HG03520 (cell line): ENCODE data around the gene DSTN.

ENCODE experiments used
- ATAC-seq: cut with Tn5 transposase; IDR thresholded peaks from one replicate; pipeline ENCODE4 v1.9.1; 2021; ENCODE audit warnings: mild to moderate bottlenecking, moderate library complexity; ENCODE audit not compliant: unreplicated experiment

Gene DSTN

DNA sequence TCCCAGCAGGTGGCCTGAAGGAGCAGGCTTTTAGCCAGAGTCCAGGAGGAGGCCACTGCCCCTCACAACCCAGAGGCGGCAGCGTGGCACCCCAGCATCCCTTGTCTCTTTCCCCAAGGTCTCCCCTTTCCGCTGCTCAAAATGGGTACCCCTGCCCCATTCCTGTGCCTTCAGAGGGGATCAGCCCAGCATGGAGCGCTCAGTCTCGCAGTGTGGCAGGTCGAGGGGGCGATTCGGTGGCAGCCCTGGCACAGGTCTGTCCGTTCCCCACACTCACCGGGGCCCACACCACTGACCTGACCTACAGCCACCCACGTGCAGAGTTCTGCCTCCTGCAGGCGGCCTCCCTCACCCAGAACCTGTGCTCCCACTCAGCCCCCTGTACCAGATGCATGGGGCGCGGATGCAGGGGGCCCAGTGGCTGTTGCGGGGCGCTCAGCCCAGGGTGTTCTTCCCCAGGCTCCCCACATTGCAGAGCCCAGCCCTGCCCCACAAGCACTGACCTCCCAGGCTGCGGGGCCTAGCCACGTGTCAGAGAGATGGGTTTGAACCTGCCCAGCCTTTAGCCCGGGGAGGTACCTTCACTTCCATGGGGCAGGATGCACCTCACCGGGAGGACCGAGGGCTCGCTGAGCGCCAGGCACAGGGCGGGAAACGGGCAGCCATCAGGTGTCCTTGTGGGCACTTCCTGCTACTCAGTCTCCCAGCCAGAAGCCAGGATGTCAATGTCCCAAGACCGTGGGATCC, 41.8 kb downstream of the DSTN start:
- ATAC-seq: no peak

DNA sequence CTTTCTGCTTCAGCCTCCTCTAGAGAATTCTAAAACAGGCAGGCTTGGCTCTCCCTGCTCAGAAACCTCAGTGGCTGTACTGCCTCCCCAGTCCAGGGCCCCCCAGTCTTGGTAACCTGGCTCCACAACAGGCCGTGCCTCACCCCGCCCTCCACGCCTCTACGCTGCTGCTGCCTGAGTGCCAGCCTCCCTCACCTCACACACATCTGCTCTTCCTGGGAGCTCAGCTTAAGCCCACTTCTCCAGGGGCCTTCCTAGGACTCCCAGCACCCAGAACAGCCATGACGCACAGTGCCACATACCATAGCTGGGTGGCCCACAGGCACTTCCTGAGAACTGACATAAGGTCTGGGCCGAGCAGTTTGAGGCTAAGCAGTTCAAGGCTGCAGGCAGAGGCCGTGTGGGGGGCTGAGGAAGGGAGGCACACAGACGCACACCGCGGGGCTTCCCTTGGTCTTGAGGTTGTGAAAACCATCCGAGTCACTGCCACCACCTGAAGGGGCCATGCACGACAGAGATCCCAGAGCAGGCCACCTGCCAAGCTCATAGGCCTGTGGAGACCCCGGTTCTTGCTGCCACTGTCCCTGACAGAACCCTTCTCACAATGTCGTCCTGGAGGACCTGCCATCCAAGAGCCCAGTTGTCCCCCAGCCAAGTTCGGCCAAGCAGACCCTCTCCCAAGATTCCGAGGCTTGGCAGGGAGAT, 42.6 kb downstream of the DSTN start:
- ATAC-seq: no peak

DNA sequence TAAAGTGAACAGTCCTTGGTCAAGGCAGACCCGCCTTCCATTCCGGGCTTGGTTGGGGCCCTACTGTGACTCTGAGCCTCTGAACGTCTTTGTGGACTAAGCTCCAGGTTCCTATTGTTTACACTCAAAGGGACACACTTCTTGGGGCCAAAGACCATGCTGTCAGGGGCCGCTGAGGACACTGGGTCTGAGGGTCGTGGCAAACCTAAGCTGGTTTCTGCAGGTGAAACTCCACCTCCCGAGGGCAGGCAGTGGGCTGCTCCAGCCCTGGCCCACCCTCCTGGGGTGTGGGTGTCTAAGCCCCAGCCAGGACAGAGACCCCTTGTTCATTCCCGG, 43.1 kb downstream of the DSTN start:
- ATAC-seq: no peak

DNA sequence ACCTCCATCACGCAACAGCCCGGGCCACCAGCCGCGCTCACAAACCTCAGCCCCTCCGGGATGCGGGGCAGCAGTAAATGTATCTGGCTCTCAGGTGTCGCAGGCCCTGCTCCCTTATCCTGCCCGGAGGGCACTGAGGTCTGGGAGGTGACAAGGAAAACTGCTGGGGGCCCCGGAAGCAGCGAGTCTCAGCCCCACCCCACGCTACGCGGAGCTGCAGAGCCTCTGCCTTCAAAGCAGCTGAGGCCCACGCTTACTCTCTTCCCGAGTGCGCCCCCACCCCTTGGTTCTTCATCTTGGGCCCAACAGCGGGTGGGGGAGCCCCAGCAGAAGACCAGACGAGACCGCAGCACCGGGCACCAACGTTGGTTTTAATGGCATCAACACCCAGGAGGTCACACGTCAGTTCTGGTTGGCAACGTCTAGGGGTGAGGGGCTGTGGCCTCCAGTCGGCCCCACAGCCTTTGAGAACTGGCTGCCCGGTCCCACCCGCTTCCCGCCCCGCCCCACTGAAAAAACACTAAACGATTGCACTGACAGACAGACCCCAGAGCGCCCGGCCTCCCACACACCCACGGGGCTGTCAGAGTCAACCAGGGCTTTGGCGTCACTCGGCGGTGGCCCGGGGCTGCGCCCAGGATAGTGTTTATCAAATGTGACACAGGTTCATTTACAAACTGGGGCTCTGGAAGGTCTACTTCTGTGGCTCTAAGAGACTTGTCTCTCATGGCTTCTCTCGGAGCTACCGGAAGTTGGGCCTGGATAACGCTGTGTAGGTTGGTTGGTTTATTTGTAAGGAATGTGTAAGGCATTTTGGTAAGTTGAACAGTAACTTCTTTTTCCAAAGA, 43.7 kb downstream of the DSTN start:
- no peak for ATAC-seq

DNA sequence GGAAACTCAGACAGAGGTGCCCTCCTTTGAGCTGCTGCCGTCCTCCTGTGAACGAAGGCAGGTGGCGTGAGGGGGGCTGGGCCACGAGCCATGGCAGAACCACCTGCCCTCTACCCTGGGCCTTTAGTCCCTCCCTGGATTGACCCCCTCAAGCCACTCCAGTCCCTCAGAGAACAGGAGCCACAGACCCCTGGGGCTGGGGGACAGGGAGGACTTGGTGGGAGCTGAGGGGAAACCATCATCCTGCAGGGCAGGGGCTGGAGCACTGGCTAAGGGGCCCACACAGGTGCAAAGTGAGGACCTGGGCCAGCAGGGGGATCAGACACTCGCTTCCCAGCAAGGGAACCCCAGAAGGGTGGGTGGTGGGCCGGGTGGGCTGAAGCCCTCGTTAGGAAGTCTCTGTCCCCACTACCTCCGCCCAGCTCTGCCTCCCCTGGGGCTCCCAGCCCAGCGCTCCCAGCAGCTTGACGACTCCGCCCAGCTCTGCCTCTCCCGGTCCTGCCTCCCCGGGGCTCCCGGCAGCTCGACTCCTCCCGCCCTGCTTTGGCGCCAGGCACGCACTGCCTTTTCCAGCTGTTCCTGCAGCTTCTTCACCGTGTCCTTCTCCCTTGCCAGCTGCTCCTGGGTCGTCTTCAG, 44.4 kb downstream of the DSTN start:
- ATAC-seq: no peak

DNA sequence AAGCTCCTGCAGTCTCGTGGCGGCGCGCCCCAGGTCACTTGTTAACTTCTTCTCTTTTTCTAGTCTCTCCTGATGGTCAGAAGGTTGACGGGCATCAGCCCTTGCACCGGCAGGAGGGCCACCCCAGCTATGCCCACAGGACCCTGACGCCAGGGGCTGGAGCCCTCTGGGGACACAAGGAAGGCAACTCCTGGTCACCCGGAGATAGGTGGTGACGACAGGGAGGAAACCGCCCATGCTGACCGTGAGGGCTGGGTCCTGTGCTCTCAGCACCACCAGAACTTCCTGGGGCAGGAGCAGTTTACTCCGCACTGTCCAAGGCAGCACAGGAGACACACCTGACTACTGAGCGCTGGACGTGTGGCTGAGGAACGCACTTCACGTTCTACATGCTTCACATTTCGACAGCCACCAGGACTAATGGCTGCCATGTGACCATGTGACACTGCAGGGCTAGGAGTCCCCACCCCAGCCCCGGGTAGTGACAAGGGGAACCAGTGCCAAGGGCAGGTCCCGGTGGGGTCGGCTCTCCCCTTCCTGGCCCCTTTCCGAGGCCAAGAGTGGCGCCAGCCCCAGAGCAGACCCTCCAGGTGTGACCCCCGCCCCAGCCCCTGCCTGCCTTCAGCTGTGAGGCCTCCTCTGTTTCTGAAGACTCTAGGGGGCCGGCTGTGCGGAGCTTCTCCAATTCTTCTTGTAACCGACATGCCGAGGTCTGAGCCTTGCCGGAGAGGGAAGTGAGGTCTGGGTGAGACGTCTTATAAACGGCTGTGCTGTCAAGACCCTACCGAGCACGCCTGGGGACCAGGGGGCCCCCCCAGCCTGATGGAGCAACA, 45.2 kb downstream of the DSTN start:
- no peak for ATAC-seq

DNA sequence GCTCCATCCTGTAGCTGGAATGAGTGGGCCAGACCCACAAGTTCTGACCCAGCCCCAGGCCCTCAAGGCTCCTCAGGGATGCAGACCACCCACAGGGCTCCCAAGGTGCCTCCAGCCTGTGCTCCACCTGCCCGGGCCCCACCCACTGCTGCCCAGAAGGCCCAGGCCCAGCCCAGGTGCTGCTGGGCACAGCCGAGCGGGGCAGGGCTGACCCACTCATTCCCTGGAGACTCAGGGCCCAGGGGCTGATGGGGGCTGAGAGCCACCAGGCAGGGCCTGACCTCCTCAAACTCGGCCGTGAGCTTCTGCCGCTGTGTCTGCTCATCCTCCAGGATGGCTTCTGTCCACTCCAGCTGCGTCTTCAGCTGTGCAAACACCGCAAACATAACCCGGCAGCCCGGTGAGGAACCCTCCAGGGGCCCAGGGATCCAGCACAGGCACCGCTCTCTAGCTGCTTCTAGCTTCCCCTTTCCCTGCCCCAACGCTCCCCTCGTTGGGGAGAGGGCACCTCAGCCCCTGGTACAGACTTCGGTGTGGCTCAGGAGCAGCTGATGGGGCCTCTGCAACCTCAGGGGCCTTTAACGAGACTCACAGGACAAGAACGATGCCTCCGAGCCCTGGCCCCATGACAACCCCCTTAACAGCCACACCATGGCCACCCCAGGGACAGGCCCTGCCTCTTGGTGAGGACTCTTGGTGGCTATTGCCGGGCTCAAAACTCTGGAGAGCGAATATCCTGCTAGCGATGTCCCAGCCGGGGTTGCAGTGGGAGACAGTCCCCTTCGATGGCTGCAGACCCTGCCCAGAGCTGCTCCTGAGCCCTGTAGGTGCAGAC, 46.0 kb downstream of the DSTN start:
- no peak for ATAC-seq

DNA sequence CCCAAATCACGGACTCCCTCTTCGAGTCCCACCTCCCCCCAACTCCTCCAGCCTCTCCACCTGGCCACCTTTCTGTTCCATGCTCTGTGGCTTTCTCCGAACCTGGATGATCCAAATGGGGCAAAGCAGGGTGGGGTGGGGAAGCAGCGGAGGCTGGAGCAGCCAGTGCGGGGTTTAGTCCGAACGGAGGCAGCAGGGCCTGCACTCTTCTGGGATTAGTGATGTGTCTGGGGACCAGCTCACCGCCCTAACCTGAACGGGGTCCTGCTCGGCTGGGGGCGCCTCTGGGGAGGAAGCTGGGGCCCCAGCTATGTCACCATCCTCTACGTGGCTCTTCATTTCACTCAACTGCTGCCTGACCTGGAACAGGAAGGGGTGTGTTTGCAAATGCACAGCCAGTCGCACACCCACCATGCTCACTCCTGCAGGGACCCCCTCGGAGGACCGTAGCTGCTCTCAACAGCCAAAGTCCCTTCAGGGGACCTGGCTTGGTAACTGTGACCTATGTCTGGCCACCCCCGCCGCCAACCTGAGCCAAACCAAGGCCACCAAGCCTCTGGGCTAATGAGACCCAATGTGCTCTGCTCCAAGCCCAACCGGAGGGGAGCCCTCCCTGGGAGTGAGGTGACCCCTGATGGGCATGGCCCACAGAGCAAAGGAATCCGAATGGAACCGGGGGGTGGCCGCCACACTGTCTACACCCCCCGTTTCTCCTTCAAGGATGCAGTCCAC, 46.8 kb downstream of the DSTN start:
- ATAC-seq: no peak

DNA sequence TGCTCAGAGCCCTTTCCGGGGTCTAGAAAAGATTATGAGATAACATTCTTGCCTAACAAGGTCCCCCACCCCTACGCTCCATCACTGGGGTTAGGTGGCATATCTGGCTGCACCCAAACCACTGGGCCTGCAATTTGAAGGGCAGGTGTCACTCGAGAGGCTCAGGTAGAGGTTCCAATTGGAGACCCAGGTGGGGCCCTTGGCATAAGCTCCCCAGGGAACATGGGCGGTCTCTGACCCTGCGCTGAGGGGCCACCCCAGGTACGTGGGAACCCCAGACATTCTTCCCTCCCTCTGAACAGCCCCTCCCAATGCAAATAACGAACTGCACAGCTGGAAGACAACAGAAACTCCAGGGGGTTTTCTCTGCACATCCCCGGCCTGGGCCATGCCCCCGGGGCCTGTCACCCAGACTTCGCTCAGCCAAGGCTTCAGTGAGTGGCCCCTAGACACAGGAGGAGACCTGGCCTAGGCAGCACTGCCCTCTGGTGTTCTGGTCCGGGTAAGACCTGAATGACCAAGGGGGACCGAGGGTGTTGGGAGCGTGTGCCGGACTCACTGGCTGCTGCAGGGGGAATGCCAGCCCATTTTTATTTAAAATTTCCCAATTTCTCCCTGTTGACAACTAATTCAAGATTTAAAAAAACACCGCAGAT, 47.5 kb downstream of the DSTN start:
- no peak for ATAC-seq

DNA sequence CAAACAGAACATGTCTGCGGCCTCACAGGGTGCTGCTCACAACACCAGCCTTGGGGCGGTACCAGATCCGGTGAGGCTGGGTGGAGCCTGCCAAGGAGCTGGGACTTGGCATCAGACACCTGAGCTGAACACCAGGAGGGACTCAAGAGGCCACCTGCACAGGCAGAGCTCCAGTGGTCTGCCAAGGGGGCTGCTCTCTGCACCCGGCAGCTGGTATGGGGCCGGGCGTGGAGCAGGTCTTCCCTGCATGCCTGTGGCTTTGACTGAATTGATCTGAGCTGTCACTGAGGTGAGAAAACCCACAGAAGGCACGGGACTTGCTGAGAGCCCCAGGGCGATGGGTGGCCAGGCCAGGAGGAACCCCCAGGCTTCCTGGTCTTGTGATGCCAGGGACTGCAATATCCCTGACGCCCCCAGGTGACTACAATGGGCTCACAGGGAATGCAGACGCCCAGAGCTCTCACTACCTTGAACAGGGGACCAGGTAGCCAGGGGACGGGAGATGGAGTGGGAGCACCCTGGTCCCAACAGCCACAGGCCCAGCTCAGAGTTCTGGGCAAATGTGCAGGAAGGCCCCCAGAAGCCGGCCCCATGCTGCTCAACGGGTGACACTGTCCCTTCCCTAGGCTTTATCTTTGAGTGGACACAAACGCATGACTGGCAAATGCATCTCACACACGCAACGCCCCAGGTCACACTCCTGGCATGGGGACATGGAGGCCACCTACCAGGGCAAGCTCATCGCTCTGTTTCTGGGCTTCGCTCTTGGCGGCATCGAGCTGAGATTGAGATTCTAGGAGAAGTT, 48.2 kb downstream of the DSTN start:
- no peak for ATAC-seq

DNA sequence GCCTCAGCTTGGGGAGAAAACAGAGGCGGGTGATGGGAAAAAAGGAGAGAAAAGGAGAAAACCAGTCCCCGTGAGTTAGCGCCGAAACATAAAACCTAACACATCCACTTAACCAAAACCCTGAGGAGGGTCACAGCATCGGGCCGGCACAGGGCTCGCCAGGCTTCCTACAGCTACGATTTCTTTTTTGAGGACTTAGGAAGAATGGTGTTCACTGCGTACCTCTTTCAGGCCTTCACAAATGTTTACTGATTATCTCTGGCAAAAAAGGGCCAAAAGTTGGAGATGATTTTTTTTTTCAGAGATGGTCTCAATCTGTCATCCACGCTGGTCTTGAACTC, 48.8 kb downstream of the DSTN start:
- no peak for ATAC-seq

DNA sequence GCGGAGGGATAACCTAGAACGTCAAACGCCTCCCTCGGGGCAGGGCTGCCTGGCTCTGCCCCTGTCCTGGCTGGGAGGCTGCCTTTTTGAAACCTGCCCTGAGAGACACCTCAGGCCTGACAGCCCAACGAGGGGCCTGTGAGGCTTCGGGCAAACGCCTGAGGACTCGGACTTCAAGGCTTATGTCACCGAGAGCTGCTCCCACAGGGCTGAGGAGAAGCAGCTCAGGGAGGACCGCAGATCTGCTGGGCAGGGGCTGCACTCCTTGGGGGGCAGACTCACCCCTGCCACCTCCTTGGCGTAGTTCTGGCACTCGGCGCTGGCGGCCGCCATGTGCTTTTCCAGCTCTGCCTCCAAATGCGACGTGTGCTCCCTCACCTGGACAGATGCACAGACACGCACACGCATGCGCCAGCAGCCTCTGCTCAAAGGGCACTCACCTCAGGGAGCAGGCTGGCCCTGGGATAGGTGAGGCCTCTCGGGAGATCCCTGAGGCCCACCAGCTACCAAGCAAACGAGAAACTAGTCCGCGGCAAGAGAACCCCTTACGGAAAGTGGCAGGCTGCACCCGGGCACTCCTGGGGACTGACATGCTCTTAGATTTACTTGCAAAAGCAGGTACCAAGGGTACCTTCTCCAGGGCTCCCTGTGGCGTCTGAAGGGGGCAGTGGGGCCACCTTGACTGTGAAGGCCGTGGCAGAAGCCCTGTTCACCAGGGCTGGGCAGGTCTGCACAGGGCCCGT, 49.6 kb downstream of the DSTN start:
- no peak for ATAC-seq

DNA sequence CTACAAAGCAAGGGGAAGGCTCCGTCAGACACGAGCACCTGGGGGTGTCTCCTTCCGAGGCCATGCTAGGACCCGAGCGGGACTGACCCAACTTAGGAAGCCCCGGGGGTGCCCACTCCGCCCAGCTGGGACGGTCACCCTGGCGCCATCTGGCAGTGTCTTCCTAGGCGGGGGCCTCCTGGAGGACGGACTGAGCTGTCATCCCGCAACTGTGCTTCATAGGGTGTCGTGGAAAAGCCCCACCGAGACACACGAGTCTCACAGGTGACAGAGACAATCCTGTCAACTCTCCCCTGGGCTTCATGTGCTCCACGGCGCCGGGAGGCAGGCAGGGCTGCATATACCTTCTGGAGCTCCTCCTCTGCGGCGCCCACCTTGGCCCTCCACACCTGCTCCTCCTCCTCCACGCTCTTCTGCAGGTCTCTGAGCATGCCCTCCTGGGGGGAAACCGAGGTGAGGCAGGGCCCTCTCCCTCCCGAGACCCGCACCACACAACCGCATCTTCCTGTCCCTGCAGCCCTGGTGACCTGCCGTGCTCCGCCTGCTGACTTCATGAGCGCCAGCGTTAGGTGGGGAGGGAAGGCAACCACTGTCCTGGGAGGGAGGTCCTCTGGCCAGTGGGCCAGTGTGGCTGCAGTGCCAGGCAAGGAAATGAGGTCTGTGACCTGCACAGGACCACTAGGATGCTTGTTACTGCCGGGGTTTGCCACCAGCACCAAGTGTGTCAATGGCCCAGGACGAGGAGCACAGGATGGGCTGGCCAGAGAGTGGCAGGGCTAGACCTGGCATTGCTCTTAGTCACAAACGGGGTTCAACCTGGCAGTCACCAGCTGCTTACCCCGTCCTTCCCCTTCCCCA, 50.7 kb downstream of the DSTN start:
- ATAC-seq: no peak

DNA sequence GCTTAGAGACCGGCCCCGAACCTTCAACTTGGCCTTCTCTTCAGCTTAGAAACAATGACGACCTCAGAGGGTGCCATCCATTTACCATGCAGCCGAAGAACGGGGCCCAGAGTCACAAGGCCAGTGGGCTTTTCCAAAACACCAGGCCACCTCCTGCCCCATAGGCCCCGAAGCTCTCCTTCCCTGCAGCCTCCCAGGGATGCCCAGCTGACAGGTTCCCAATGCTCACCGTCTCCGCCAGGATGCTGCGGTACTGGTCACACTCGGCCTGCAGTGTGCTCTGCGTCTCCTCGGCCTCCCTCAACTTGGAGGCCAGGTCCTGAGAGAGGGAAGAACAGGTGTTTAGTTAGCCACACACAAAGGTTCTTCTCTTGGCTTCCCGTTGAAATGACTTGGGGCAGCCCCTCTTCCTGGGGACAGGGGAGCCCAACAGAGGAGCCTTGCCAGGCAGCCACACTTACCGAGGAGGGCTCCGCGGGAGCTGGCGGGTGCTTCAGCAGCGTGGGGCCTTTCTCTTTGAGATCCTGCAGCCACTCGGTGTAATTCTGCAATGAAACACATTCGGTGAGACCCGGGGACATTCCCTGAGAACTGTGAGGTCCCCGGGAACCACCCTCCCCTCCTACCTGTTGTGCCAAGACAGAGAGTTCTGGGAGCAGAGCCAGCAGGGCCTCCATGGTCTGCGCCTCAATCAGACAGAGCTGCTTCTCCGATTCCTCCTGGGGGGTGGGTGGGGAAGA, 51.5 kb downstream of the DSTN start:
- no peak for ATAC-seq

DNA sequence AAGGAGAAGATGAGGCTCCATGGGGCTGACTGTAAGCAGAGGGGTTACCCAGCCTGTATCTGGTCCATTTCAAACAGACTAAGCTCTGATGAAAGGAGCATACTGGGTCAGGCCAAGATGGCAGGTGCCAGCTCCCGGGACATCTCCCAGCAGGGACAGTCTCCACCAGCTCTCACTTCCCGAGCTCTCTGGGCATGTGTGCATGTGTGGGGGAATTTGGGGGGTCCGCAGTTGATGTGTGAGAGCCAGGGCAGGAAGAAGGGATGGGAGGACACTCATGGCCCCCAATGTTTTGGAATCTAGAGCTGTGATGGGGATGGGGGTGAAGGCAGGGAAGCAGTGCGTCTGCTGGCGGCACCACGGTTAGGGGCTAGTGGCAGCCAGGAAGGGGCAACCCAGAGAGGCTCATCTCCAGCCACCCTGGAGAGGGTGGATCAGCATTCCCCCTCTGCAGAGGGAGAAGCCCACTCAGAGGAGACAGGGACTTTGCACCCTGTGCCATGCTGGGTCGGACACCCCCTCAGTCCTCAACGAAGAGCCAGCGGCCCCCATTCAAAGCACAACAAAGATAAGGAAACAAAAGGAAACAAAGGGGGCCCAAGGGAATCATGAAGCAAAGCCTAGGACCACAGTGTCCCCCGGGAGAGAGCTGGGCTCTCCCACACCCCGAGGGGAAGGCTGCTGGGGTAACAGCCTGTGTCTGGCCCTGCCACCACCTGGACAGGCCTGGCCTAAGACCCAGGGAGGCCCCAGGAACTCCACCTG, 52.4 kb downstream of the DSTN start:
- no peak for ATAC-seq
